Suprapubic skin (tissue), 4 donors: ENCODE measurements around the gene ATF7IP2.

Source experiments
- CTCF ChIP-seq, 2 donors: fragments of 200-600 bp in 1 of 2; fragments of 450-650 bp in 1 of 2; sonication (generic) in 1 of 2; IDR thresholded peaks; one replicate each; pipeline ENCODE4 v1.5.1; 2016 to 2019; ENCODE audit warnings: antibody characterized with exemption in 2 of 2, mild to moderate bottlenecking in 1 of 2, moderate library complexity in 1 of 2
- POLR2A ChIP-seq, 2 donors: fragments of 450-650 bp; IDR thresholded peaks; one replicate each; pipeline ENCODE4 v1.6.1; 2017; ENCODE audit warnings: antibody characterized with exemption in 2 of 2, mild to moderate bottlenecking in 2 of 2, moderate library complexity in 2 of 2
- POLR2AphosphoS5 ChIP-seq, 3 donors: sonication (generic); formaldehyde crosslinking; IDR thresholded peaks; one replicate each; pipeline ENCODE4 v1.6.1; 2017; ENCODE audit warnings: antibody characterized with exemption in 3 of 3

GRCh38 chr16:10367616-10368188, 18.2 kb upstream of the ATF7IP2 start:
- no peak for TF ChIP-seq POLR2A (IDR thresholded peaks at IDR 0.05)
- no peak for TF ChIP-seq CTCF (IDR thresholded peaks at IDR 0.05)
- no peak for TF ChIP-seq POLR2AphosphoS5 (IDR thresholded peaks at IDR 0.05)
